CD4-positive, alpha-beta T cell treated with Interleukin-17A for 4 hours (primary cell): ENCODE measurements around the gene CCDC148.
"Not testable (repeated sequence)": the region's sequence is repeated elsewhere in the genome, so short reads cannot be mapped to it uniquely, and the experiment has no call there.

Source experiments
- DNase-seq: peaks from one replicate; pipeline ENCODE4 v3.0.0-alpha.2; 2020; ENCODE audit warnings: mixed read lengths

The CCDC148 gene

DNA sequence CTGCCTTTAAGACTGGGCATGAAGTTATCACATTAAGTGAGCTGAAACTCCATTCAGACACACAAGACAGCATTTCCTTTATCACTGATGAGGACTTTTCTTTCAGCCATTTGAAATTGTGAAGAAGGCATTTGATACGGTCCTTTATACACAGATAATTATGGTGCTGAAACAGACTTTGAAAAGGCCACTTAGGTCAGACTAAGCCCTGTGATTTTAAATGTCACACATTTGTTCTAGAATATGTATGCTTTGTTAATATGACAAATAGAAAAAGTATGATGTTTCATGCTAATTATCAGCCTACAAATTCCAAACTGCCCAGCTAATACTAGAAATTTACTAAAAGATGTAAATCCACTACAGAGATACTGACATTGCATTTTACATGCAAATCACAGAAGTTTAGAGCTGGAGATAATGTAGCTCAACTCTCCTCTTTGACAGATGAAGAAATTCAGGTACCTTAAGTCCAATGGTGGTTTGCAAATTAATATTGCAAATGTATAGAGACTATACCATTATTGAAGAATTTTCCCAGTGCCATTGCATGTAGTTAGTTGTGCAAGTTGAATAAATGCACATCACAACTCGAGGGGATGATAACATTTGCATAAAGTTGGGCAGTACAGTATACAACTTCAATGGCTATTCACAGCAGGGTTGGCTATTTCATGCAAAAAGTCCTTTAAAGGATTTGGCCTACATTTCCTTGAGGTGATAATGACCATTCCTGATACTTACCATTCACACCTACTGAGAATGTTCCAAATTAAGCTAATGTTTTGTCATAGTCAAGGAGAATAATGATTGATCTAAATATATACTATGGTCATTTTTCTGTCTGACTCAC lies 179.7 kb downstream of the CCDC148 start:
- no peak for DNase-seq

DNA sequence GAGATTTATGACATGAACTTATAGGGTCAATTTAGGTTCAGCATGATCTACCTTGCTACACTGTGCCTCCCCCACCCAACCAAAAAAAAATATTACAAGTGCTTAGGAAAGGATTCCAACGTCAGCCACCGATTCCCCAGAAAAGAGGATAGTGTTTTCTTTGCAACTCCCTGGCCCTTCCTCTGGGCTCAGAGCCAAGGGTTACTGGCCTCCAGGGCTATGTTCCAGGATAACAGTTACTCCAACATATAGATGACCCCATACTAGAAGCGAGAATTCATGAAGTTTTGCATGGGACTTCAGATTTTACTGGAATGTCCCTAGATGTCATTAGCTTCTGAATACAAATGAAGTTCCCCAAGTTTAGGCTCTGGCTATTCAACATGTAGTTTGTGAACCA lies 182.8 kb downstream of the CCDC148 start:
- DNase-seq, result no peak

DNA sequence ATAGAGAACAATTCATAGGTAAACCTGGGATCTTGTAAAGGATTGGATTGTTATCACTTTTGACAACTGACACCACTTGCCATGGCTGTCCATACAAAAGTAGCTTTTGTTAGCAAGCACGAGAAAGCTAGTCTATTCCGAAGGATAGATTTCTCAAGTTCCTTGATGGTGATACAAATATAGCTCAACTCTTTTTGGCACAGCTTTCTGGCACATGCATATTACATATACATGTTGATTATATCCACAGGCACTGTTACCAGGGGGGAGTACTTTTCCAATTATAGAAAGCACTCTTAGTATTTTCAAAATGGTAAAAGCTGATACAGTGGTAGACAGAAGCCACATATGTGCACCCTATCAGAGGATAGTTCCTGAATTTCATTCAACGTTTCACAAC lies 186.0 kb downstream of the CCDC148 start:
- no peak for DNase-seq

DNA sequence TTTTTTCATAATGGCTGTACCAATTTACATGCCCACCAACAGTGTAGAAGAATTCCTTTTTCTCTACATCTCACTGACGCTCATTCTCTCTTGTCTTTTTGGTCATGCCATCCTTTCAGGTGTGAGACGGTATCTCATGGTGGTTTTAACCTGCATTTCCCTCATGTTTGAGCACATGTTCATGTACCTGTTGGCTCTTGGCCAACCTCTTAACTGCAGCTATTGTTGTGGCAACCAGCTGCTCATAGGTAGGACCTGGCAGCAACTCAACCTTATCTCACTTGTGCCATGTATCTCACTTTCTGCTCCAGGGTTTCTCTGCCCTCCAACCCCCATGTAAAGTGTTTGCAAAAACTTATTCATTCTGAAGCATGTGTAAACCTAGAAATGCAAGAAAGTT lies 187.4 kb downstream of the CCDC148 start:
- DNase-seq, result no peak

DNA sequence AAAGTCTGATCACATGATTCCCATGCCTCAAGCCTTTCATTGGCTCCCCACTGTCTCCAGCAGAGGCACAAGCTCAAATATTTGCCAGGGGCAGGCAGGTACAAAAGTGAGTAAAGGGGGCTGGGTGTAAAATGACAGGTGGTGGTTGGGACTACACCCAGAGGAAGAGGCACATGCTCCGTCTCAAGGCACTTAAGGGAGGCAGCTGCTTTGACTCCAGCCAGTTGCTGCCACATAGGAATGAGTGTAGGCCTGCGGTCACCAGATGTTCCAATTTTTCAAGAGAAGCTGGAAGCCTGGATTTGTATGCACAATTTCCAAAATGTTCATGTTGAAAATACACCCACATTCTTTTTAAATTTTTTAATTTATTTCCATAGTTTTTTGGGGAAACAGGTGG lies 190.4 kb downstream of the CCDC148 start:
- DNase-seq, result no peak

DNA sequence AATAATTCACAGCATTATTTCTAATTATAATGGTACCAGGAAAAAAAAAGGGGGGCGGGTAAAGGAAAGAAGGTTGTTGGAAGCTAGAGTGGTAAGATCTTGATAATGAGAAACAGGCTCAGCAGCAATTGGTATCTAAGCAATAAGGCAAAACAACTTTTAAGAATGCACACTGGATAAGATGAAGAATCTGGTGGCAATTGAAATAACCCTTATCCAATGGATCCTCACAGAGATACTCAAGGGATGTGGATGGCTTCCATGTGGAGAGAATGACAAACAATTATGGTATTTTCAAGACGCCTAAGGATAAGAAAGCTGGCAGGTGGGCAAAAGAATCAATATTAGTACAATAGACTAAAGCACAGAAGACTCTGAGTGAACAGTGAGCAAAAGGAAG lies 201.3 kb downstream of the CCDC148 start:
- DNase-seq, result no peak

DNA sequence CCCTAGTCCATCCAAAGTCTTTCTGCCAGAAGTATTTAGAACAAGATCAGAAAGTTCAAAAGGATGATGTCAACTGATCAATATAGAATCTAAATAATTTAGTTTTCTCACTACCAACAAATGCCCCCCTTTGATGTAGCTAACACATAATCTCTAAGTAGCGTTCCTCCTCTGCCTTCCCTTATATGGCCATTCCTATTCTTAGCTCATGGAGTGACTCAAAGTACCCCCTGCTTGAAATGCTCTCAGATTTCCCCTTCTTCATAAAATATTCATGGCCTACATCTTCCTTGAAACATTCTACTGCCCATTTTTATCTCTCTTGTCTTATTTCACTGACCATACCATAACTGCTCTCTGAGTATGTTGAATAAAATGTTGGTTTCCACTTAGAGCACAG lies 203.4 kb downstream of the CCDC148 start:
- DNase-seq, result no peak

DNA sequence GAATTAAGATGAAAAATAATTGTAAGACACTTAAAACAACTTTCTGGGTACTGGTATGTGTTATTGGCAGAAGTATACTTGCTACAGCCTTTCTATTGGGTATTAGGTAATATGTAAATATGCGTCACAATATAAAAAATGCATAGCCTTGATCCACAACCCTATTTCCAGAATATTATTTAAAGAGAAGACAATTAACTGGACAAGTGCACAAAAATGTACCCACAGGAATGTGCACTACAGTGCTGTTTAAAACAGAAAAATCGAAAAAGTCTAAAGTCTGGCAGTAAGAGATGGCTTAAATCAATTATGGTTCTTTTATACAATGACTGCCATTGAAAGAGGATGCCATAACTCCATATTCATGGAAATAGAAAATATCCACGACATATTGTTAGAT lies 205.2 kb downstream of the CCDC148 start:
- no peak for DNase-seq

DNA sequence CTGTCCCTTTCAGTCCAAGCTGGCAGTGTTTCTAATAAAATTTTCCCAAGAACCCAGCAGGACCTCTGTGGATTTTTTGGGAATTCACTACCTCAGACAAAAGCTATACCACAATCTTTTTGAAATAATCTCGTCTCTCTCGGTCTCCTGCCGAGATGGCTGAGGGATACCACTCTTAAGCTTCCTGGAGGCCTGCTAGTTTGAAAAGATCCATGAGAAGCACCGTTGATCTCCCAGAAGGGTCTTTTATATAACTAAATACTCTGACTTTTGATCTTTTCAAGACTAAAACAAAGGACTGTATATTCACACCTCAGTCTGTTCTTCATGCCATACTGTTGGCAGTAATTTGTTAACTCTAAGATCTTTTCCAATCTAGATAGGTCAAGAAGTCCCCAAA lies 213.2 kb downstream of the CCDC148 start:
- DNase-seq, result no peak

DNA sequence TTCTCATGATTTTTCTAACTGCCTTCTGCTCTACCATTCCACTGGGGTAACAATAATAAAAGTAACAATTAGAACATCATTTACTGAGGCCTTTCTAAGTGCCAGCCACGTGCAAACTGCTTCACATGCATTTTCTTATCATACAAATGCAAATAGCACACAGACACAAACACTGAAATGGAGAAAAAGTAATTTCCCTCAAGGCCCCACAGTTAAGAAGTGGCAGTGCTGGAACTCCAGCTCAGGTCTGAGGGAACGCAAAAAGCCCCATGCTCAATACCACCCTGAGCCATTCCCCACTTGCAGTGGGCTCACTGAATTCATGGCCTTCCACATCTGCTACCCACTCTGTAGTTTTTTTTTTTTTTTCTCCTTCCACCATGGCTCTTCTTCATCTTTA lies 214.3 kb downstream of the CCDC148 start:
- no peak for DNase-seq

DNA sequence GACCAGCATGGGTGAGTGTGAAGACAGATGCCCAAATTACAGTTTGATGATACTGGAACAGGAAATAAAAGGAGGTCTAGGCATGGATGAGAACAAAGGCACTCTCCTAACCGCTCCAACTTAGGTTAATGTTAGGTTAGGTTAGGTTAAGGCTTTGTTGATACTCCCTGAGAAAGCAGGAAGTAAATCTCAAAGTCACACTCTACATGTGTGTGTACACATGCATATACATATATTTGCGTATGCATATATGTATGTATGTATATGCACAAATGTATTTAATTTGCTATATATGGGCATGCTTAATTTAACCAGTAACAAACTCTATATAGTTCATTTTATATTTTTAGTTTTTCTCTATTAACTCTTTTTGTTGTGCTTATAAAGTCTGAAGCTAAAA lies 215.6 kb downstream of the CCDC148 start:
- DNase-seq, result no peak

DNA sequence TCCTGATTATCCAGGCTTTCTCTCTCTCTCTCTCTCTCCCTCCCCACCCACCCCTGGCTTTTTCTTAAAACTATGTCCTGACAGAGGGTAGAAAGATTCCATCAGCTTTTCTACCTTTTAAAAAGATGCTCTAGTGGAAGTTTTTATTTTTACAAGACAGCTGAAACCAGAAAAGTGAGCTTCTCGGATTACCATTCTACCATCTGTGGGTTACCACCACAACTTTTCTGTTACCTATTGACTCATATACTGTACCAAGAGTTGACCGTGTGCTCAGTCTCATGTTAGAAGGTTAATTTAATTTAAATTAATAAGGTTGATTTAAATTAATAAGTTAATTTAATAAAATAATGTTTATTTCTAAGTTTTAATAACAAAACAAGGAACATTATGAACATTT lies 217.3 kb downstream of the CCDC148 start:
- DNase-seq, result no peak

DNA sequence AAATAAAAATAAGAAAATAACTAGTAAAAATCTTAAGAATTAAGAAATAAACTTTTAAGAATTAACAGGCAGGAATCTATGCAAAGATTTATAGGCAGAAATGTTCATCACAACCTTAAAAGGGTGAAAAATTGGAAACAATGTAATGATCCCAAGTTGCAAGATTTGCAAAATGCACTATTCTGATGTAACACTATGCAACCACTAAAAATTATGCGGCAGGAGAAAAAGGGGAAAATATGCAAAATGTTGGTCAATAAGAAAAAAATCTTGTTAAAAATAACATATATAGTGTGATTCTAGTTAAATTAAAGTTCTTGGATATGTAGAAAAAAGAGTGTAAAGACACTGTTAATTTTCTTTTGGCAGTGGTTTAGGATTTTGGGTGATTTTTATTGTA lies 222.1 kb downstream of the CCDC148 start:
- DNase-seq, result no peak

DNA sequence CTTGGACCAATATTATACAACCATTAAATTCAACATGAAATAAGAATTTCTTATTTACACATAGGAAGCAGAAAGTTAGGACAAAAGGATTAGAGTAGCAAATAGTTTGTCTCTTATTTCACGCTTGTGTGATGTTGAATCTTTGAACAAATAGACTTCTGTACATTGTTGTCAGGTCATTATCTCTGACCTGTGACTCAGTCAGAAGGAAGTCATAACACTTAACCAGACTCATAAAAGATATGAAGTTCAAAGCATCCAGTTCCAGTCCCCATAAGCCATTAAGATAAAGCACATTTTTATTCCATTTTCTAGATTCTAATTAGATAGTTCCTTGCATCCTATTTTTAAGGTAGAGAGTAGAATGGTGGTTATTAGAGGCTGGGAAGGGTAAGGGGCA lies 224.1 kb downstream of the CCDC148 start:
- DNase-seq, result no peak

DNA sequence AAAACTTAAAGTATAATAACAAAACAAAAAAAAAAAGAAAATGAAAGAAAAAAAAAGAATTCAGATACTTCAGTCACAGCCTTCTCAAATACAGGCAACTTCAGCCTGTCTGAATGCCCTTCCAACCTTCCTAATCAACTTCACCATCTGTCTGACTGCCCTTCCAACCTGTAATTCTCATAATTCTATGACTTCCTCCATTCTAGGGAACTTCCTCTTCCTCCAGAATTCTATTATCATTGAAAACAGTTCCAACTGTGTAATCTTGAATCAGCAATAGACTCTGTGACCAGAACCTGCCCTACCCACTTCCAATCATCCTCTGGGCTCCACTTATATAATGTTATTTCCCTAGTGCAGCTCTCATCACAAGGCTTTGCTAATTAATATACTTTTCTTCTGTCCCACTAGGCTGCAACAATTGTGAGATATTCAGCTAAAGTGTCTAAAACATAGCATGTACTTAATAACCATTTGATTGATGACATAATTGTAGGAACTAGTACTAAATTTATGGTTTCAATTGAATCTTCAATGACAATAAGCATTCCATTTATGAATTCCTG lies 227.5 kb downstream of the CCDC148 start:
- no peak for DNase-seq

DNA sequence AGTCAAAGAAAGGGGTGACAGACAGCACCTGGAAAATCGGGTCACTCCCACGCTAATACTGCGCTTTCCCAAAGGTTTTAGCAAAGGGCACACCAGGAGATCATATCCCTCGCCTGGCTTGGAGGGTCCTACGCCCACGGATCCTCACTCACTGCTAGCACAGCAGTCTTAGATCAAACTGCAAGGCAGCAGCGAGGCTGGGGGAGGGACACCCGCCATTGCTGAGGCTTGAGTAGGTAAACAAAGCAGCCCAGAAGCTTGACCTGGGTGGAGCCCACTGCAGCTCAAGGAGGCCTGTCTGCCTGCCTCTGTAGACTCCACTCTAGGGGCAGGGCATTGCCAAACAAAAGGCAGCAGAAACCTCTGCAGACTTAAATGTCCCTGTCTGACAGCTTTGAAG lies 233.5 kb downstream of the CCDC148 start:
- DNase-seq, result not testable (repeated sequence)

DNA sequence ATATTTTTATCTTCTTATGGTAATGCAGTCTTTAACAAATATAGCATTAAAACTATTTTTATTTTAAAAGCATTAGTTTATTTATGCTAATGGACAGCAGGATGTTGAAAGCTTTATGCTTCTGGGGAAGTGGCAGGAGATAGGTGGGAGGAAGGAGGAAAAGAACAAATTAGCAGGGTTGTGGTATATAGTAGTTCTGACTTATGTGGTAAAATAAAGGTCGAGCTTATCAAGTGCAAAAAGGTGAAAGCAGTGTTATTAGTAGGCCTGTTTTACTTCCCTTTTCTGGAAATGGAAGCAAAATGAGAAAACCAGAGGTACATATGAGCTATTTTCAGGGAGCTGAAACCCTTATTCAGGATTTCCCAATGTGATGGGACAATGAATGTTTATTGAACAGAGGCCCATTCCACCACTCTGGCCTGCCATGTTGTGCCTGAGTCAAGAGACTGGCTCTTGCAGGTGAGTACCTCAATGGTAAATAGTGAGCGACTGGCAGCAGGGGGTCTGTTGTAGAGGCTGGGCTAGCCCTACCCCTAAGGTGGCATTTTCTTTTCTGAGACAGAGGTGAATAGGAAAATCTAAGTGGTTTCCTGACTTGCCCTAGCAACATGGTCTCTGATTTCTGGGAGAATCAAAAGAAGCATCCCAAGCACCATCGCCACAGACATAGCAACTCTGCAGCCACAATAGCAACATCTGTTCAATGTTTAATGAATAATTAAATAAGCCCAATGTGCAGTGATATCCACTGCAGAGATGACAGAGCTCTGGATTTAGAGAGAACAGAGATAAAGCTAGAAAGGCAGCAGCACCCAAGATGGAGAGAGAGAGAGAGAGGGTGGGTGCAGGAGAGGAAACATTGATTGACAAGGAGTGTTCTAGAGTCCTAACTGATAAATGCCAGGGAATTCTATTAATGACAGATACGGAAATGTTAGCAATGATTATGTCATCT lies 235.2 kb downstream of the CCDC148 start:
- DNase-seq, result no peak

DNA sequence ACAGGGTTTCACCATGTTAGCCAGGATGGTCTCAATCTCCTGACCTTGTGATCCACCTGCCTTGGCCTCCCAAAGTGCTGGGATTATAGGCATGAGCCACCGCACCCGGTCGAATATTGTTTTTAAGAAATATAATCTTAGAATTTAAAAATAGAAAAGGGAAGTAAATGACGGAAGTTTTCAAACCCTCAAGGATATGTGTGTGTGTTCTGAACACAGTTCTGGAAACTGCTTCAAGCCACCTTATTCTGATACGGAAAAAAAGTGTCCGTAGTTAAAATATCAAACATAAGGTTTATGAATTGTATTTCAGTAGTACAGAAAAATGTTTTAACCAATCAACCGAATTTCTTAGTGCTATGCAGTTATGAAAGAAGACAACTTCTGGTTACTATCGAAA lies 239.0 kb downstream of the CCDC148 start:
- DNase-seq, result no peak

DNA sequence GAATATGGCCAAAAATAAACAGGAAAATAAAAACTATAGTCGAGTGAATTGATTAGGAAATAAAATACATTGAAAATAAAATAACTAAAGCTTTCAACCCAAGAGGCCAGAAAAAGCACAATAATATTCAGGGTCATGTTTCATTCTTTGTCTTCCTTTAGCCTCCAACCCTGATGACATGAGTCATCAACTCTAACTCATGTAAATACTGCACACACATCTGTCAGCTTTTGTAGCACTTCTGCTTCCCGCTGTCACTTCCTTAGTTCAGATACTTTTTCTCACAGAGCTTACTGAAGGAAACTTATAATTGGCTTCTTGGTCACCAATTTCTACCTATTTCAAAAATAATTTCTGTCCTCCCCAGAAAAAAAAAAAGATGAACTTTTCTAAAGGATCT lies 242.1 kb downstream of the CCDC148 start:
- DNase-seq, result no peak

DNA sequence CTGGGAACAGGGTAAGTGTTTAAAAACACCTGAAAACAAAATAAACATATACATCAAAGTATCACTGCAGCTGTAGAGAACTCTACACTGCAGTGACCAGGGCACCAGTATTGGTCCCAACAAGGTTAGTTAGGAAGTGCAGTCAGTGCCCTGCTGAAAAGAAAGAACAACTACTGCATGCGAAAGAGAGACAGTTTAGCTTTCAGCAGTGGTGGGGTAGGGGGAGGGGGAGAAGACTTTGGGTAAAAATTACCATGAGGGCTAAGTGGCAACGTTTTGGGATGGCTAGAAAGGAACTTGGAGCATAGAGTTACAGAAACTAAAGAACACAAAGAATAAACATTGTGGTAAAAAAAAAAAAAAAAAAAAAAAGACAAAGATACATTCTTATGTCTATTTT lies 242.8 kb downstream of the CCDC148 start:
- no peak for DNase-seq

DNA sequence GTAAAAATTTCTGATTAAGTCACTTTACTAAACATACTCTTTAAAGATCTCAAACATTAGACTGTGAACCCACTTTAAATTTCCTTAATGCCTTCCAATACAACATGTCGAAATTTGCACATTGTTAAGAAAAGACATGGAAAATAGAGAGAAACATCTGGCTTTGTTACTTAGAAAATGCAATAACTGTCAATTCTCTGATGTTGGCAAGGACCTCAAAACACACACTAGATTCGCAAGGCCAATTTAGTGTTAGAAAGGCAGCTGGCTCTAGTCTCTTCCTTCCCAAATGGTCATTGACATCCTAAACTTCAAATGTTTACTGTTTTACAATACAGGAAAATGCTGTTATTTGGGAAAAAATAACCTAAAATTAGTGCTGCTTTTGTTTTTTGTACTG lies 244.3 kb downstream of the CCDC148 start:
- no peak for DNase-seq

DNA sequence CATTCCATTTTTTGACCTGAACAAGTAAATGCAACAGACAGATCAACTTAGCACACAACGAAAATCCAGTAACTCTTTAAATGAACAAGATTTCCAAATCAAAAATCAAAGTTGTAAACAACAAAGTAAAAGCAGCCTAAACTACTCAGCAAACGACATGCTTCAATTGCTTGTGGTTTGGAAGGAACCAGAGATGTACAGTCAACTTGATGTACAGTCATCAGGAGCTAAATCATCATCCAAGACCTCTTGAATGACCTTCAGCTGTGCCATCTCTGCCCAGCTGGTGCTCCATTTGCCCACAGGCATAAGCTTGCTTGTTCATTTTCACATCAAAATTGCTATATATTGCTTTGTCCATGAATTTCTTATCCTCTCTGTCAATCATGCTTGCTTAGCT lies 245.1 kb downstream of the CCDC148 start:
- DNase-seq, result no peak

DNA sequence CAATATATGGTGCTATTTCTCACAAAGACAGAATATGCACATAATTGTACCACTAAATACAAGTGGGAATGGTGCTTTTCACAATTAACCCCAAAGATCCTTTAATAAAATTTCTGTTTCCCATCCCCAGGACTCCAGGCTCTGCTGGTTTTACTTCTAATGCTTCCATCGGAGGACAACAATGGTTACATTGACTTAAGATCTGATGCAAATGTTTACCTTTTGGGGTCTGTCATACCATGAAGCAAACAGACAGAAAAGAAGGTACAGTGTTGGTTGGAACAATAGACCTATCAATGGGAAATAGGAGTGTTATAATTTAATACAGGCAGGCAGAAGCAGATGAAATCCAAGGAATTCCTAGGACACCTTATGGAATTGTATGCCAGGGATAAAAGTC lies 249.2 kb downstream of the CCDC148 start:
- DNase-seq, result no peak

DNA sequence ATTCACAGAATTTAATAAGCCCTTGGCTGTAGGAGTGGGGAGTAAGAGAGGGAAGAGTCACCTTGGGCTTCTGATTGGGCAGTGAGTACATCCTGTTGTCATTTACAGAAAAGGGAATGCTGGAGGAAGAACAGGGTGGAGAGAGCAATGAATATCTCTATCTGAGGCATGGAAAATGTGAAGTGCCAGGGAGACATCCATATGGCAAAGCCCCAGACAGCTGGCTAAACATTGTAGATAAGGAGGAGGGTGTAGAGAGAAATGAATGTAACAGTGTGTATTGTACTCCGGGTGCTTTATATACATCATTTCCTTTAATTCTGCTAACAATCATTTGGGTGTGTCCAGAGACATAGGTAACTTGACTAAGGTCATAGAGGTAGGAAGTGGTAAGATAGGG lies 251.3 kb downstream of the CCDC148 start:
- no peak for DNase-seq
